ENCODE data around the gene MPO.

DNA sequence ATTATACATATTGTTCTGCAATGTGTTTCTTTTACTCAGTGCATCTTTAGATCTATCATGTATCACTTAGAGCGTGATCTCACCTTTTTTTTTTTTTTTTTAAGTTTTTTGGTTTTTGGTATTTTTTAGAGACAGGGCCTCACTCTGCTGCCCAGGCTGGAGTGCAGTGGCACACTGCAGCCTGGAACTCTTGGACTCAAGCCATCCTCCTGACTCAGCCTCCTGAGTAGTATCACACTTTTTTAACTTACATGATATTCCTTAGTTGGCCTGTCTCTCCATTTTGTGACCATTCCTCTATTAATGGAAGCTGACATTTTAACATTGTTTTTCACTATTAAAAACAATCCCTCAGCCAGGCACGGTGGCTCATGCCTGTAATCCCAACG lies 4.7 kb upstream of the MPO start:
- TF ChIP-seq, protein P1, sequence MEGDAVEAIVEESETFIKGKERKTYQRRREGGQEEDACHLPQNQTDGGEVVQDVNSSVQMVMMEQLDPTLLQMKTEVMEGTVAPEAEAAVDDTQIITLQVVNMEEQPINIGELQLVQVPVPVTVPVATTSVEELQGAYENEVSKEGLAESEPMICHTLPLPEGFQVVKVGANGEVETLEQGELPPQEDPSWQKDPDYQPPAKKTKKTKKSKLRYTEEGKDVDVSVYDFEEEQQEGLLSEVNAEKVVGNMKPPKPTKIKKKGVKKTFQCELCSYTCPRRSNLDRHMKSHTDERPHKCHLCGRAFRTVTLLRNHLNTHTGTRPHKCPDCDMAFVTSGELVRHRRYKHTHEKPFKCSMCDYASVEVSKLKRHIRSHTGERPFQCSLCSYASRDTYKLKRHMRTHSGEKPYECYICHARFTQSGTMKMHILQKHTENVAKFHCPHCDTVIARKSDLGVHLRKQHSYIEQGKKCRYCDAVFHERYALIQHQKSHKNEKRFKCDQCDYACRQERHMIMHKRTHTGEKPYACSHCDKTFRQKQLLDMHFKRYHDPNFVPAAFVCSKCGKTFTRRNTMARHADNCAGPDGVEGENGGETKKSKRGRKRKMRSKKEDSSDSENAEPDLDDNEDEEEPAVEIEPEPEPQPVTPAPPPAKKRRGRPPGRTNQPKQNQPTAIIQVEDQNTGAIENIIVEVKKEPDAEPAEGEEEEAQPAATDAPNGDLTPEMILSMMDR (conservative IDR thresholded peaks at IDR 0.05) = no peak
- TF ChIP-seq ZFX (IDR thresholded peaks at IDR 0.05) = no peak

All from C4-2B (cell line).